H1 (cell line): ENCODE data around the gene LRPAP1. TPM values are rescaled to one million over a fixed set of nuclear protein-coding genes. Genes with fewer than 3 reads are reported as not detected.

Experiments used
- BACH1 ChIP-seq: IDR thresholded peaks from 2 replicates; pipeline ENCODE4 v1.6.1; 2012; ENCODE audit warnings: low read length, improper control_type of control experiment
- KDM5A ChIP-seq: fragments of 200-600 bp; IDR thresholded peaks from 2 replicates; pipeline ENCODE4 v1.7.1; 2012; ENCODE audit warnings: mild to moderate bottlenecking, low read length, inconsistent platforms, mixed read lengths
- NRF1 ChIP-seq: IDR thresholded peaks from 2 replicates; pipeline ENCODE4 v1.6.1; 2011; ENCODE audit warnings: mild to moderate bottlenecking, low read depth, low read length, improper control_type of control experiment
- RAD21 ChIP-seq, 2 experiments: IDR thresholded peaks in 1 of 2; conservative IDR thresholded peaks in 1 of 2; 2 replicates each; pipeline ENCODE4 v1.6.1; 2011; ENCODE audit warnings: low read depth in 2 of 2, low read length in 2 of 2, improper control_type of control experiment in 1 of 2, inconsistent platforms in 1 of 2, mild to moderate bottlenecking in 1 of 2, moderate library complexity in 1 of 2
- TBP ChIP-seq: IDR thresholded peaks from 2 replicates; pipeline ENCODE4 v1.6.1; 2011; ENCODE audit warnings: low read depth, low read length, improper control_type of control experiment
- TCF12 ChIP-seq: IDR thresholded peaks from 2 replicates; pipeline ENCODE4 v1.6.1; 2011; ENCODE audit warnings: low read depth, mild to moderate bottlenecking, low read length
- YY1 ChIP-seq: IDR thresholded peaks from 2 replicates; pipeline ENCODE4 v1.6.1; 2011; ENCODE audit warnings: low read depth, mild to moderate bottlenecking, low read length
- polyA plus RNA-seq, 7 experiments: library from polyadenylated mRNA; depleted of rRNA in 3 of 7; stranded (reverse) in 5 of 7; unstranded in 2 of 7; fragments of >200 nt in 5 of 7; fragments of 200-250 nt in 2 of 7; gene quantifications; 1 replicate in 5 of 7; 2 replicates in 1 of 7; 4 replicates in 1 of 7; pipeline versions ENCODE4 v1.2.1 to v1.2.3, GENCODE V29; 2011 to 2013; ENCODE audit warnings: missing spikeins in 2 of 7, mixed read lengths in 2 of 7
- total RNA-seq: library from RNA; stranded (reverse); fragmentation: NEBNext Ultra II Directional; extraction: Animal tissue kit (Norgen Biotek cat#: 25700); gene quantifications from 2 replicates; pipeline ENCODE4 v1.2.1, GENCODE V29; 2021
- TF ChIP-seq, protein P1 (sequence below): IDR thresholded peaks from 2 replicates; pipeline ENCODE4 v1.6.1; 2012; ENCODE audit warnings: inconsistent platforms

Gene LRPAP1
- total and polyA plus RNA-seq, 2 of the 8 experiments (the other 6 are each of a cell fraction or from before 2014, with no cell fraction given) = 31.1 to 101 TPM

DNA sequence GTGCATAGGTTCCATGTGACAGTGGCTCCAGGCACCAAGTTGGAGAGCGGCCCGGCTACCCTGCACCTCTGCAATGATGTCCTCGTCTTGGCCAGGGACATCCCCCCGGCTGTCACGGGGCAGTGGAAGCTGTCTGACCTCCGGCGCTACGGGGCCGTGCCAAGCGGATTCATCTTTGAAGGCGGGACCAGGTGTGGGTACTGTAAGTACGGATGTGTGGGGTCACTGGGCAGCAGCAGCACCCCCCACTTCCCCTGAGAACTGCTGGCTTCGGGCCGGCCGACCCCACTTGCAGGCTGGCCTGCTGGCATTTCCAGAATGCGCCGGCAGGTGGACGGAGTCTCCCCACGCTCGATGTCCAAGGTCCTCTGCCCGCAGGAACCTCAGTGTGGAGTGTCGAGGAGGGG, 55.9 kb downstream of the LRPAP1 start (continued):
- no peak for TF ChIP-seq RAD21 (IDR thresholded peaks at IDR 0.05 in 1 of 2, conservative IDR thresholded peaks at IDR 0.05 in 1 of 2; ENCODE audit: low read depth in 2 of 2, low read length in 2 of 2)
- TF ChIP-seq, protein P1, sequence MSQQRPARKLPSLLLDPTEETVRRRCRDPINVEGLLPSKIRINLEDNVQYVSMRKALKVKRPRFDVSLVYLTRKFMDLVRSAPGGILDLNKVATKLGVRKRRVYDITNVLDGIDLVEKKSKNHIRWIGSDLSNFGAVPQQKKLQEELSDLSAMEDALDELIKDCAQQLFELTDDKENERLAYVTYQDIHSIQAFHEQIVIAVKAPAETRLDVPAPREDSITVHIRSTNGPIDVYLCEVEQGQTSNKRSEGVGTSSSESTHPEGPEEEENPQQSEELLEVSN = no peak
- no peak for TF ChIP-seq KDM5A
- no peak for TF ChIP-seq TBP
- TF ChIP-seq TCF12 = no peak
- no peak for TF ChIP-seq NRF1
- TF ChIP-seq BACH1 = no peak
- no peak for TF ChIP-seq YY1
- TF ChIP-seq, all 59 proteins: peak for 0
